ENCODE measurements around the gene TARS3.
A peak's percentile ranks its signal among the peaks of the same experiment; 100 is the strongest.
"Not testable (repeated sequence)": the region's sequence is repeated elsewhere in the genome, so short reads cannot be mapped to it uniquely, and the experiment has no call there.

TARS3 gene

GRCh38 chr15:101642361-101642760 is 81.9 kb downstream of the TARS3 start:
- H3K36me3 ChIP-seq (ENCODE audit: insufficient read depth, low read length) = peaks cover 7% of the 10 kb centered on the region; the same call in 1 of the 2 replicates
- H2AFZ ChIP-seq (ENCODE audit: low read length, unreplicated experiment) = no peak overlapping the region
- 0 out of 2 replicates have a peak overlapping the region, but pooled peaks have one; percentile 8 for H3K27ac ChIP-seq (ENCODE audit: low read depth, low read length)
- H3K4me1 ChIP-seq (ENCODE audit: control insufficient read depth, insufficient read depth, low read length, unreplicated experiment) = peaks cover 6% of the 10 kb centered on the region
- H3K79me2 ChIP-seq (ENCODE audit: control insufficient read depth, insufficient read depth, low read length, unreplicated experiment) = no peaks in the 10 kb centered on the region
- H3K27me3 ChIP-seq (ENCODE audit: insufficient read depth, low read length) = no peaks in the 10 kb centered on the region
- H3K4me3 ChIP-seq (ENCODE audit: low read depth, low read length) = no peak overlapping the region

DNA sequence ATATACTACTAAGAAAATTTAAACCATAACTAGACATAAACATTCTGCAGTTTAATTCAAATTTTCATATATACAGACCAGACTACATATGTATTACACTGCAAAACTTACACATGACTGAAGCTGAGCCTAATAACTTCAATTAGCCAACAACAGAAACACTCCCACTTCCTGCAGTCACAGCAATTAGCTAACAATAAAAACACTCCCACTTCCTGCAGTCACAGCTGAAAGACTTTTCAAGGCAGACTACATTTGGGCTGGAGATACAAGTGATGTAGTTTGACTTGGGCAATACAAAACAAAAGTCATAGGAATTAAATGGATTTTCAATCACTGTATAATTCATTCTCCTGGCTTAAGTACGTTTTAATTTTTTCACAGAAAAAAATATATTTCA is 82.4 kb downstream of the TARS3 start:
- Histone ChIP-seq H3K4me3 (ENCODE audit: low read depth, low read length) (no peak overlapping the region), H3K27ac (ENCODE audit: low read depth, low read length) (0 out of 2 replicates have a peak overlapping the region, but pooled peaks have one; percentile 1), H2AFZ (ENCODE audit: low read length, unreplicated experiment) (no peak overlapping the region), H3K4me1 (ENCODE audit: control insufficient read depth, insufficient read depth, low read length, unreplicated experiment) (peaks cover 6% of the 10 kb centered on the region), H3K36me3 (ENCODE audit: insufficient read depth, low read length) (peaks cover 7% of the 10 kb centered on the region; the same call in 1 of the 2 replicates), H3K27me3 (ENCODE audit: insufficient read depth, low read length) (no peaks in the 10 kb centered on the region), H3K79me2 (ENCODE audit: control insufficient read depth, insufficient read depth, low read length, unreplicated experiment) (no peaks in the 10 kb centered on the region)

DNA sequence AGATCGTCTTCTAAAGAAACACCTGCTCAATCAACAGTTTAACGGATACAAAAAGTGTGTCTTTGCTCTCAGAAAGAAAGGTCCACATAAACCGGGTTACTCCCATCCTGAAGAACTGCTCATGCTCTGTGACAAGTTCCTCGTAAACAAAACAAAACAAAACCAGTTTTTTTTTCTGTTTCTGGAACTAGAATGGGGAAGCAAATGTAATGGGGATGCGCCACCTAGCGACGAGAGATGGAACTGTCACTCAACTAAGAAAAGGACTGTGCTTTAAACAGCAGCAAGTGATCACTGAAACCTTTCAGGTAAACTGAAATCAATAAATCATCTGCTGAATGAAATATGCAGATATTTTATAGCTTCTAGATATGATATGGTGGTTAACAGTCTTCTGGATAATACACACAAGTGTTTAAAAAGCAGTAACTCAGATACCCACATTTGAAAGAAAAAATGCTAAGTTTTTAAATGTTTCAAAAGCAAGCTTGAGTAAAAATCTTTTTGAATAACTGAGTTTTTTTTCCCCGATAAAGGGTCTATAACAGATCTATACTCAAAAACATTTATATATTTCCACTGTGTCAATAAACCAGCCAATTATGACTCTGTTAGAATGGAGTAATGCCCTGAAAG is 83.0 kb downstream of the TARS3 start:
- H3K27ac ChIP-seq (ENCODE audit: low read depth, low read length) = no peak overlapping the region

GRCh38 chr15:101639667-101640066 is 84.6 kb downstream of the TARS3 start:
- H3K4me1 ChIP-seq (ENCODE audit: control insufficient read depth, insufficient read depth, low read length, unreplicated experiment) = peaks cover 6% of the 10 kb centered on the region
- H3K79me2 ChIP-seq (ENCODE audit: control insufficient read depth, insufficient read depth, low read length, unreplicated experiment) = no peaks in the 10 kb centered on the region
- no peaks in the 10 kb centered on the region for H3K27me3 ChIP-seq (ENCODE audit: insufficient read depth, low read length)
- H2AFZ ChIP-seq (ENCODE audit: low read length, unreplicated experiment) = no peak overlapping the region
- 0 out of 2 replicates have a peak, but pooled peaks cover 3% of the 10 kb centered on the region for H3K36me3 ChIP-seq (ENCODE audit: insufficient read depth, low read length)
- H3K27ac ChIP-seq (ENCODE audit: low read depth, low read length) = no peak overlapping the region
- no peak overlapping the region for H3K4me3 ChIP-seq (ENCODE audit: low read depth, low read length)

More for the DNA sequence above, 83.0 kb downstream of the TARS3 start:
- peaks cover 7% of the 10 kb centered on the region; the same call in 1 of the 2 replicates for H3K36me3 ChIP-seq (ENCODE audit: insufficient read depth, low read length)
- no peak overlapping the region for H3K4me3 ChIP-seq (ENCODE audit: low read depth, low read length)
- no peaks in the 10 kb centered on the region for H3K79me2 ChIP-seq (ENCODE audit: control insufficient read depth, insufficient read depth, low read length, unreplicated experiment)
- peaks cover 6% of the 10 kb centered on the region for H3K4me1 ChIP-seq (ENCODE audit: control insufficient read depth, insufficient read depth, low read length, unreplicated experiment)
- no peak overlapping the region for H2AFZ ChIP-seq (ENCODE audit: low read length, unreplicated experiment)
- no peaks in the 10 kb centered on the region for H3K27me3 ChIP-seq (ENCODE audit: insufficient read depth, low read length)

DNA sequence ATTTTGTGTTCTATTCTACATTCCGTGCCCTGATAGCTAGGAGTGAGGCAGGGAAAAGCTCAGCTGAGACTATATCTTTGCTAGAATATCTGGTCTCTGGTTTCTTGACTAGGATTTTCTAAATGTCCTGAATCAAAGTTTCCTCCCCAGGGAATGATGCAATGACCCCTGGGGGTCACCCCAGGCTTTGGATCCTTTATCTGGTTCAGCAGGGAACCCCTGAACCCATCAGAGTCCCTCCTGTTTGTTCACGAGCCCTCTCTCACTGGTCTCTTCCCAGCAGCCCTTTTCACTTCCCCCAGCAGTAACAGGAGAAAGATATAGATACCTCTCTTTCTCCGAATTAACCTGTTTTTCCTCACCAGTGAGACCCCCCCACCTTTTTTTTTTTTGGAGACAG is 86.4 kb downstream of the TARS3 start:
- H3K27me3 ChIP-seq (ENCODE audit: insufficient read depth, low read length) = no peaks in the 10 kb centered on the region
- no peak overlapping the region for H3K4me3 ChIP-seq (ENCODE audit: low read depth, low read length)
- H2AFZ ChIP-seq (ENCODE audit: low read length, unreplicated experiment) = no peak overlapping the region
- no peak overlapping the region for H3K27ac ChIP-seq (ENCODE audit: low read depth, low read length)
- H3K4me1 ChIP-seq (ENCODE audit: control insufficient read depth, insufficient read depth, low read length, unreplicated experiment) = peaks cover 6% of the 10 kb centered on the region
- 0 out of 2 replicates have a peak, but pooled peaks cover 3% of the 10 kb centered on the region for H3K36me3 ChIP-seq (ENCODE audit: insufficient read depth, low read length)
- H3K79me2 ChIP-seq (ENCODE audit: control insufficient read depth, insufficient read depth, low read length, unreplicated experiment) = no peaks in the 10 kb centered on the region

DNA sequence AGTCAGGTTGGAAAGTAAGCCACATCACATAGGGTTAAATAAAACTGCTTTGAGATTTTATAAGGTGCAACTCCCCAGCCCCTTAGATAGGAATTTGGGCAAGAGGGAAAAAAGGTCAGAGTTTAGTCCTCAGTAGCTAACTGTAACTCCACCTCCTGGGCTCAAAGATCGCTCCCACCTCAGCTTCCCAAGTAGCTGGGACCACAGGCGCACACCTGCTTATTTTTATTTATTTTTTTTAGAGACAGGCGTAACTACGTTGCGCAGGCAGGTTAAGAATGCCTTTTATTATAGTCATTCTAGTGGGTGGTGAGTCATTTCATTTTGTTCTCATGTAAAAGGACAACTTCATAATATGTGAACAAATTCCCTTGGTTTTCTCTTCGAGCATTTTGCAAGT is 86.8 kb downstream of the TARS3 start:
- Histone ChIP-seq H2AFZ (ENCODE audit: low read length, unreplicated experiment) (no peak overlapping the region), H3K36me3 (ENCODE audit: insufficient read depth, low read length) (0 out of 2 replicates have a peak, but pooled peaks cover 3% of the 10 kb centered on the region), H3K27ac (ENCODE audit: low read depth, low read length) (no peak overlapping the region), H3K4me3 (ENCODE audit: low read depth, low read length) (no peak overlapping the region), H3K27me3 (ENCODE audit: insufficient read depth, low read length) (no peaks in the 10 kb centered on the region), H3K4me1 (ENCODE audit: control insufficient read depth, insufficient read depth, low read length, unreplicated experiment) (peaks cover 6% of the 10 kb centered on the region), H3K79me2 (ENCODE audit: control insufficient read depth, insufficient read depth, low read length, unreplicated experiment) (no peaks in the 10 kb centered on the region)

- Histone ChIP-seq H3K36me3 (ENCODE audit: insufficient read depth, low read length) (0 out of 2 replicates have a peak, but pooled peaks cover 3% of the 10 kb centered on the region), H3K79me2 (ENCODE audit: control insufficient read depth, insufficient read depth, low read length, unreplicated experiment) (no peaks in the 10 kb centered on the region), H3K4me3 (ENCODE audit: low read depth, low read length) (no peak overlapping the region), H3K27ac (ENCODE audit: low read depth, low read length) (no peak overlapping the region), H2AFZ (ENCODE audit: low read length, unreplicated experiment) (no peak overlapping the region), H3K4me1 (ENCODE audit: control insufficient read depth, insufficient read depth, low read length, unreplicated experiment) (peaks cover 6% of the 10 kb centered on the region), H3K27me3 (ENCODE audit: insufficient read depth, low read length) (no peaks in the 10 kb centered on the region)
Observed at GRCh38 chr15:101637038-101637437, 87.2 kb downstream of the TARS3 start.

- H3K27me3 ChIP-seq (ENCODE audit: insufficient read depth, low read length) = no peaks in the 10 kb centered on the region
- H2AFZ ChIP-seq (ENCODE audit: low read length, unreplicated experiment) = no peak overlapping the region
- H3K4me3 ChIP-seq (ENCODE audit: low read depth, low read length) = no peak overlapping the region
- no peaks in the 10 kb centered on the region for H3K79me2 ChIP-seq (ENCODE audit: control insufficient read depth, insufficient read depth, low read length, unreplicated experiment)
- H3K36me3 ChIP-seq (ENCODE audit: insufficient read depth, low read length) = no peaks in the 10 kb centered on the region
- peaks cover 6% of the 10 kb centered on the region for H3K4me1 ChIP-seq (ENCODE audit: control insufficient read depth, insufficient read depth, low read length, unreplicated experiment)
- H3K27ac ChIP-seq (ENCODE audit: low read depth, low read length) = no peak overlapping the region
Observed at GRCh38 chr15:101635944-101636727, 88.1 kb downstream of the TARS3 start.

DNA sequence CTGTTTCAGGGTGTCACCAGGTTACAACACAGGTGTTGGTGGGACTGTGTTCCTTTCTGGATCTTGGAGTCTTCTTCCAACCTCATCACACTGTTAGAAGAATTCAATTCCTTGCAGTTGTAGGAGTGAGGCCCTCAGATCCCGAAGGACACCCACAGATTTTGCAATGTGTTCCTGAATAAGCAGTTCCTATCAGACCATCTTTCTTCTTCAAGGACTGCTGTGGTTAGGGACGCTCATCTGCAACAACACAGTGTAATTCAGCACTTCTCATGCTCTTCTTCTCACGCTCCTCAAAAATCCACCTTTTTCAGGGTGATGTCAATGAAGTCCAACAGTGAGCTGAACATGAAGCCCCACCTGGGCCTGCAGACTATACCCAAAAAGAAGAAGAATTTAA is 90.9 kb downstream of the TARS3 start:
- peaks cover 6% of the 10 kb centered on the region for H3K4me1 ChIP-seq (ENCODE audit: control insufficient read depth, insufficient read depth, low read length, unreplicated experiment)
- H3K27ac ChIP-seq (ENCODE audit: low read depth, low read length) = no peak overlapping the region
- no peaks in the 10 kb centered on the region for H3K27me3 ChIP-seq (ENCODE audit: insufficient read depth, low read length)
- H3K36me3 ChIP-seq (ENCODE audit: insufficient read depth, low read length) = no peaks in the 10 kb centered on the region
- H3K4me3 ChIP-seq (ENCODE audit: low read depth, low read length) = no peak overlapping the region
- no peaks in the 10 kb centered on the region for H3K79me2 ChIP-seq (ENCODE audit: control insufficient read depth, insufficient read depth, low read length, unreplicated experiment)
- no peak overlapping the region for H2AFZ ChIP-seq (ENCODE audit: low read length, unreplicated experiment)

DNA sequence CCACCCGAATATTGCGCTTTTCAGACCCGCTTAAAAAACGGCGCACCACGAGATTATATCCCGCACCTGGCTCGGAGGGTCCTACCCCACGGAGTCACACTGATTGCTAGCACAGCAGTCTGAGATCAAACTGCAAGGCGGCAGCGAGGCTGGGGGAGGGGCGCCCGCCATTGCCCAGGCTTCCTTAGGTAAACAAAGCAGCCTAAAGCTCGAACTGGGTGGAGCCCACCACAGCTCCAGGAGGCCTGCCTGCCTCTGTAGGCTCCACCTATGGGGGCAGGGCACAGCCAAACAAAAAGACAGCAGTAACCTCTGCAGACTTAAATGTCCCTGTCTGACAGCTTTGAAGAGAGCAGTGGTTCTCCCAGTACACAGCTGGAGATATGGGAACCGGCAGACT is 97.5 kb downstream of the TARS3 start:
- H2AFZ ChIP-seq (ENCODE audit: low read length, unreplicated experiment); H3K79me2 ChIP-seq (ENCODE audit: control insufficient read depth, insufficient read depth, low read length, unreplicated experiment); H3K4me3 ChIP-seq (ENCODE audit: low read depth, low read length); H3K4me1 ChIP-seq (ENCODE audit: control insufficient read depth, insufficient read depth, low read length, unreplicated experiment); H3K27me3 ChIP-seq (ENCODE audit: insufficient read depth, low read length); H3K27ac ChIP-seq (ENCODE audit: low read depth, low read length); H3K36me3 ChIP-seq (ENCODE audit: insufficient read depth, low read length): not testable (repeated sequence)

GRCh38 chr15:101625980-101626379 is 98.3 kb downstream of the TARS3 start:
- Histone ChIP-seq H3K27me3 (ENCODE audit: insufficient read depth, low read length) (no peaks in the 10 kb centered on the region), H3K4me3 (ENCODE audit: low read depth, low read length) (no peak overlapping the region), H3K27ac (ENCODE audit: low read depth, low read length) (no peak overlapping the region), H3K4me1 (ENCODE audit: control insufficient read depth, insufficient read depth, low read length, unreplicated experiment) (no peaks in the 10 kb centered on the region), H2AFZ (ENCODE audit: low read length, unreplicated experiment) (no peak overlapping the region), H3K36me3 (ENCODE audit: insufficient read depth, low read length) (no peaks in the 10 kb centered on the region), H3K79me2 (ENCODE audit: control insufficient read depth, insufficient read depth, low read length, unreplicated experiment) (no peaks in the 10 kb centered on the region)
